Retinal pigment epithelial cell (primary cell): ENCODE data around the gene ECSIT.
A peak's percentile ranks its signal among the peaks of the same experiment; 100 is the strongest.

Experiments used
- DNase-seq: peaks from one replicate; pipeline ENCODE4 v3.0.0-alpha.2; 2010; ENCODE audit warnings: low read depth
- H3K4me3 ChIP-seq: 2 replicates; pipeline ENCODE4 v1.5.1; 2011; ENCODE audit warnings: mild to moderate bottlenecking, low read length, control low read depth, moderate library complexity
- TF ChIP-seq, protein P1 (sequence below): conservative IDR thresholded peaks from 2 replicates; pipeline ENCODE4 v1.5.1; 2011; ENCODE audit warnings: low read depth, low read length, control low read depth, inconsistent platforms

The ECSIT gene

DNA sequence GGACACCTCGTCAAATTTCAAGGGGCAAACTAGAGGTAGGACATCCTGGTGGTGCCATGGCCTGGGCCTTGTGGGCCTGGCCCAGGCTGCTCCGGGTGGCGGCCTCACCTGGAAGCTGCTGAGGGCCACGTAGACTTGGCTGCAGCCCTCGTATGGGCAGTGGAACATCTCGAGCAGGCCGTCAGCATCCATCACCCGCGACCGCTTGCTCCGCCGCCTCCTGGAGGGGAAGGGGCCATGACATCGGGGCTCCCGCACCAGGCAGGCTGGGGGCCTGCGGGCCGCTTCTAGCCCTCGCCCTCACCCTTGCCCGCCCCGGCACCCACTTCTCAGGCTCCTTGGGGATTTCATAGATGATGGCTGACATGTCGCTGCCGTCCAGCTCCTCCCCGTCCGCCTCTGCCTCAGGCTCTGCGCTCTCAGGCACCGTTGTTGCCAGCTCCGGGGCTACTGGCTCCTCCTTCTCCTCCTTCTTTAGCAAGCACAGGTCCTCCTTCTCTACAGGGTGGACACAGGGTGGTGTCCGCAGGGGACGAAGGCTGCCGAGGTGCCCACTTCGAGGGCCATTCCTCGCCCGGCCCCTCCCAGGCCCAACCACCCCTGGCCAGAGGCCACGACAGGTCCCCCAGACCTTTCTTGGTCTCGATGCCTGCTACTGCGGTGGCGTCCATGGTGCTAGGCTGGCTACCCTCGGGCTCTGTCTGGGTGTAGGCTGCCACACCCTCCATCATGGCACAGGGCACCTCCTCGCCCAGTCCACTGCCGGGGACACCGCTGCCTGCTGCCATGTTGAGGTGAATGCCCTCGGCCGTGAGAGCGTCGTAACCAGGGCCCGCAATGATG is 42.1 kb downstream of the ECSIT start:
- no peak overlapping the region for H3K4me3 ChIP-seq
- TF ChIP-seq, protein P1, sequence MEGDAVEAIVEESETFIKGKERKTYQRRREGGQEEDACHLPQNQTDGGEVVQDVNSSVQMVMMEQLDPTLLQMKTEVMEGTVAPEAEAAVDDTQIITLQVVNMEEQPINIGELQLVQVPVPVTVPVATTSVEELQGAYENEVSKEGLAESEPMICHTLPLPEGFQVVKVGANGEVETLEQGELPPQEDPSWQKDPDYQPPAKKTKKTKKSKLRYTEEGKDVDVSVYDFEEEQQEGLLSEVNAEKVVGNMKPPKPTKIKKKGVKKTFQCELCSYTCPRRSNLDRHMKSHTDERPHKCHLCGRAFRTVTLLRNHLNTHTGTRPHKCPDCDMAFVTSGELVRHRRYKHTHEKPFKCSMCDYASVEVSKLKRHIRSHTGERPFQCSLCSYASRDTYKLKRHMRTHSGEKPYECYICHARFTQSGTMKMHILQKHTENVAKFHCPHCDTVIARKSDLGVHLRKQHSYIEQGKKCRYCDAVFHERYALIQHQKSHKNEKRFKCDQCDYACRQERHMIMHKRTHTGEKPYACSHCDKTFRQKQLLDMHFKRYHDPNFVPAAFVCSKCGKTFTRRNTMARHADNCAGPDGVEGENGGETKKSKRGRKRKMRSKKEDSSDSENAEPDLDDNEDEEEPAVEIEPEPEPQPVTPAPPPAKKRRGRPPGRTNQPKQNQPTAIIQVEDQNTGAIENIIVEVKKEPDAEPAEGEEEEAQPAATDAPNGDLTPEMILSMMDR, result no peak
- DNase-seq, result no peak

DNA sequence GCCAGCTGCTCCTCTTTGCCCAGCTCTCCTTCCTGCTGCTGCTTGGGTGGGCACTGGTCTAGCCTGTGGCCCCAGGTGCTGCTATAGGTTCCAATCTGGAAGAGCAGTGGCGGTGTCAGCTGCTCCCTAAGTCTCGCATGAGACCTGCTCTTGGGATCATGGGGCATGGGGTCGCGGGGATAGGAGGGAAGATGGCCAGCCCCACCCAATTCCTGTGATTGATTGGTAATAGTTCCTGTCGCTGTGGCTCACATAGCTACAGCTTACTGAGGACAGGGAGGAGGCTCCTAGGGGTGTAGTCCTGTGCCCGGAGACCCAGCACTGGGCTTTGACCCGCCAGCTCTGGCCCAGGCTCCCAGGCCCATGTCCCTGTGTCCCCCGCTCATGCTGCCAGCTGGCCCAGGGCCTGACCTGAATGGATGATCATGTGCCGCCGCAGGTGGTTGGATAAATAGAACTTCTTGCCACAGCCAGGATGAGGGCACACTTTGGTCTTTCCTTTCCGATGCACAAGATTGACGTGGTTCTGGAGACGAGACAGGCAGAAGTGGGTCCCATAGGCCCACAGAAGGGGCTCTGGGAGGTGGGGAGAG is 43.6 kb downstream of the ECSIT start:
- TF ChIP-seq, protein P1, result no peak
- no peak for DNase-seq
- no peak overlapping the region for H3K4me3 ChIP-seq

DNA sequence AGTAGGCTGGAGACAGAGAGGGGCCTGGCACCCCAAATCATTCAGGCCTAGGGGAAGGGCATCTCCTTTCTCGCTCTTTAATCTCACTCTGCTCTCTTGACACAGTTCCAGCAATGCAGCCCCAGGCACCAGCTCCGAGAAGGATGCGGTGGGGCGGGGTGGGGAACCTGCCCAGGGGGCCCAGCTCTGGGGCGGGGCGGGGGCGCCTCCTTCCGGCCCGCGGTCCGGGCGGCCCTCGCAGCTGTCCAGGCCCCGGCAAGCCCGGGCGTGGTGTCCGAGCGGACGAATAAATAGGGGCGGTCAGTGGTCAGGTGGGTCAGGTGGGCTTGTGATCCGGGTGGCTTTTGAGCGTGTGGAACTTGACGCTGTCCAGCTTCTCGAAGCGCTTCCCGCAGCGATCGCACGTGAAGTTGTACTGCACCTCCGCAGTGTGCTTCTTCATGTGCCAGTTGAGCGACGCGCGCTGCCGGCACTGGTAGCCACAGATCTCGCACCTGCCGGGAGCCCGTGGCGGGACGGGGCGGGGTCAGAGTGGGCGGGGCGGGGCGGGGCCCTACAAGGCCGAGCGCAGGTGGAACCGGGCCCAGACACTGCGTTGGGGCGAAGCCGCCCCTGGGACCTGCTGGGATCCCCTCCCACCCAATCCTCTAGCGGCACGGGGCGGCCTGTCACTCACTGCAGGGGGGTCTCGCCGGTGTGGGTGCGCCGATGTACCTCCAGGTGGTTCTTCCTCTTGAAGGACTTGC is 45.4 kb downstream of the ECSIT start:
- no peak overlapping the region for H3K4me3 ChIP-seq
- TF ChIP-seq, protein P1, result no peak
- no peak for DNase-seq

DNA sequence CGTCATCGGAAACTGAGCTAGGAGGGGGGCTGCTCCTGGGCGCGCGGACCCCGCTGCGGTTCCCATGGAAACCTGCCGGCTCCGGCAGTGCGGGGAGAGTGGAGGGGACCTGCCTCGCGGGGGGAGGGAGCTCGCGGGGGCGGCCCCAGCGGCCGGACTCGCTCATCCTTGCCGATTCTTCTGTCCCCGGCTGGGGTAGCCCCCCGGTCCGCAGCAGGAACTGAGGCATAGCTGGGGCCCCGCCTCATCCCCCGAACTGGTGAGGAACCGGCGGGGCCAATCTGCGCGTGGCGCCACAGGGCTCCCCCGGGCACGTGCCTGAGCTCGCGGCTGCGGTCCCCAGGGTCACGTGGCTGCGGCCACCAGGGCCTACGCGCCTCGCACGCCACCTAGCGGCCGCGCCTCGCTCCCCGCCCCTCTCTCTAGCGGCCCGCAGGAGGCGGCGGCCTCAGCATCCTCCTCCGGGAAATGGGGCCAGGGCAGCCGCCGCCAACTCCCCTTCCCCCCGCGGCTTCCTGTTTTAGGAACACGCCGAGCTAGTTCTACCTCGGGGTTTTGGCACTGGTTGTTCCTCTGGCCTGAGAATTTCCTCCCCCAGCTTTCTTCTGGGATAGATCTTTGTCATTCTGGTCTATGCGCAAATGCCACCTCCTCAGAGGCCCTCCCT is 46.4 kb downstream of the ECSIT start:
- peak; percentile 32 for DNase-seq
- TF ChIP-seq, protein P1, result peak; percentile 79
- peak overlapping the region; percentile 42 for H3K4me3 ChIP-seq

DNA sequence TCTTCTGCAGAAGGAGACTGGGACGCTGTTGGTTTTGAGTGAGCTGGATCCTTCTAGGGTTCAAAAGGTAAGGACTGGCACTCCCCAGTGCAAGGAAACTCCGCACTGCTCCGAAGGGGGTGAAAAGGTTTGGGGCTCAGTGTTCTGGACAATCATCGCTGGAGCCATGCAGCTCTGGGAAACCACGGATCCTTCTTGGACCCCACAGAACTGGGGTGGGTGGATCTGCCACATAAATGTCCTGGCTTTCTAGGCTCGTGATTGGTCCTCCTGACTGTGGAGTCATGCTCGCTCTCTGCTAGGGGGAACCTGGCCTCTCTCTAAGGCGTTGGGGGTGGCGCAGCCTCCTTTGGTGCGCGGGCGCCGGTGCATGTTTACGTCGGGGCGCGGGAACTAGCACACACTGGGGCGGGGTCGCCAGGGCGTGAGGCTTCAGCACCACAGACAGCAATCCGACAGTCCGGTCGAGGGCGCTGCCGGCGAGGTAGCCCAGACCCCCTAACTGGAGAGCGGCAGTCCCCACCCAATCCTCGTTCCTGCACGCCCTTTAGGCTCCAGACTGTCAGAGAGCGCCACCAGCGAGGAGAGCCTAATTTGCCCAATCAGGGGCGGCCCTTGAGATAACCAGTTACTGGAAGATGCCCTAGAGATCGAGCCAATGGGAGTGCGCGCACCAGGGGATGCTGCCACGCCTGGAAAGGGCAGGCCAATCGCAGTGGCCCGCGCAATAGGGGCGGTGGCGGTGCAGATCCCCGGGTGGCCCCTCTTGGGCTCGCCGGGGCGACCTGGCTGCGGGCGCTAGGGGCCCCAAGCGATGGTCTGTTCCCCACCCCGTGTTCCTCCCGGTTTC is 47.2 kb downstream of the ECSIT start:
- TF ChIP-seq, protein P1, result no peak
- peak overlapping the region; percentile 42 for H3K4me3 ChIP-seq
- peak; percentile 72 for DNase-seq

DNA sequence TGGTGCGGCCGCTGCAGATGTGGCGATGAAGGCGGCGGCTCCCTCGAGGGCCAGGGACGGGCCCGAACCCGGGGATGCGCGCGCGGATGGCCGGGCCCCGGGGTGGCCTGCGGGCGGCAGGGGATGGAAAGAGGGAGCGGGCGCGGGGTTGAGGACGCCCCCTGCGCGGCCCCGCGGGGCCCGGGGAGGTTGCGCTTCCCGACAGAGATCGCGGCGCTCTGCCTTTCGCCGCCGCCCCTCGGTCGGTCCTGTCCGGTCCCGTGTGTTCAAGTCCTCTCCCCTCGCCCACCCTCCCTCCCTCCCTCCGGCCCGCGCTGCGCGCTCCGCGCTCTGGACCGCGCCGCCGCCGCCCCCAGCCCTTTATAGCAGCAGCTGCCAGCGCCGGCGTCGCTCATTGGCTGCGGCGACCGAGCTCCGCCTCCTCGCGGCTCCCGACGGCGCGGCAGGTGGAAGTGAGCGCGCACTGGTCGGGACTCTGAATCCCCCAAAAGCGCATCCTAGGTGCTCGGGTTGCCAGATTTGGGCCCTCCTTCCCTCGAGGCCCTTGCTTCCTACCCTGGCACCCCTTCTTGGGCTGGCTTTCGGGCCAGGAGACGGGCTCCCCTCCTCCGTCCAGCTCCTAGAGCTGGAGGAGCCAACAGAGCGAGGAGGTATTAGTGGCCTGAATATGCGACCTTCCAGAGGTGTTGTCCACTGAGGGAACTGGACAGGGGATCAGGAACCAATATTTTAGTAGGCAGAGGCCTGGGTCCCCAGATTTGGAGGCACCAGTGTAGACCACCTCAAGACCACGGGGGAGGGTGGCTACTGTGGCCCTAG is 48.0 kb downstream of the ECSIT start, which contains the start of gene ELAVL3:
Gene ELAVL3 (minus strand): TSS at position 332 of the 819 bp plus-strand sequence. CDS start 438 bp downstream, outside the sequence.
- peak within 1 kb of the TSS; percentile 42 for H3K4me3 ChIP-seq
- TF ChIP-seq, protein P1, result no peak
- no peak for DNase-seq
